GM19324 (cell line): ENCODE results near the gene SGCA.

Experiments used
- ATAC-seq: cut with Tn5 transposase; IDR thresholded peaks from one replicate; pipeline ENCODE4 v1.9.1; 2021; ENCODE audit warnings: mild to moderate bottlenecking, moderate library complexity; ENCODE audit not compliant: unreplicated experiment, low FRiP score

SGCA gene

GRCh38 chr17:50180620-50181019 lies 14.8 kb downstream of the SGCA start:
- ATAC-seq = no peak

- ATAC-seq = no peak
Measured at GRCh38 chr17:50181144-50181543, 15.3 kb downstream of the SGCA start.

- ATAC-seq = no peak
Measured at GRCh38 chr17:50181591-50182560, 16.1 kb downstream of the SGCA start.

- ATAC-seq = no peak
Measured at GRCh38 chr17:50182783-50183420, 17.1 kb downstream of the SGCA start.

GRCh38 chr17:50183421-50183994 lies 17.7 kb downstream of the SGCA start:
- ATAC-seq = no peak

GRCh38 chr17:50184064-50184463 lies 18.3 kb downstream of the SGCA start:
- ATAC-seq = no peak

- no peak for ATAC-seq
Measured at GRCh38 chr17:50184611-50185398, 19.0 kb downstream of the SGCA start.

GRCh38 chr17:50185631-50186471 lies 20.0 kb downstream of the SGCA start:
- ATAC-seq = no peak

- ATAC-seq = no peak
Measured at GRCh38 chr17:50186661-50187393, 21.0 kb downstream of the SGCA start.

- ATAC-seq = no peak
Measured at GRCh38 chr17:50187394-50187725, 21.6 kb downstream of the SGCA start.

- no peak for ATAC-seq
Measured at GRCh38 chr17:50187751-50188530, 22.1 kb downstream of the SGCA start.

GRCh38 chr17:50188531-50188920 lies 22.7 kb downstream of the SGCA start:
- no peak for ATAC-seq

GRCh38 chr17:50188921-50189549 lies 23.2 kb downstream of the SGCA start:
- ATAC-seq = no peak

GRCh38 chr17:50189550-50190292 lies 23.9 kb downstream of the SGCA start:
- no peak for ATAC-seq

- no peak for ATAC-seq
Measured at GRCh38 chr17:50190293-50190602, 24.4 kb downstream of the SGCA start.

GRCh38 chr17:50190603-50191358 lies 25.0 kb downstream of the SGCA start:
- no peak for ATAC-seq
